SK-N-SH treated with all-trans-retinoic acid at 6 μM for 48 hours (cell line): ENCODE results near the gene POLR3A.
"Not testable (repeated sequence)": the region's sequence is repeated elsewhere in the genome, so short reads cannot be mapped to it uniquely, and the experiment has no call there.

Source experiments
- PPARA ChIP-seq: fragments of 250-450 bp; sonication (Bioruptor Pico); IDR thresholded peaks from 2 replicates; pipeline ENCODE4 v1.5.0; 2020; ENCODE audit warnings: mild to moderate bottlenecking, borderline replicate concordance
- ZFP30 ChIP-seq: fragments of 450-650 bp; formaldehyde crosslinking; IDR thresholded peaks from 2 replicates; pipeline ENCODE4 v1.5.0; 2022; ENCODE audit warnings: mild to moderate bottlenecking, moderate library complexity
- ZNF8 ChIP-seq: fragments of 450-650 bp; formaldehyde crosslinking; IDR thresholded peaks from 2 replicates; pipeline ENCODE4 v1.5.0; 2020; ENCODE audit warnings: mild to moderate bottlenecking, moderate library complexity
- TF ChIP-seq, protein P1 (sequence below): fragments of 250-450 bp; sonication (Bioruptor Pico); IDR thresholded peaks from 2 replicates; pipeline ENCODE4 v1.5.1; 2020; ENCODE audit warnings: low read depth, mild to moderate bottlenecking, moderate library complexity

DNA sequence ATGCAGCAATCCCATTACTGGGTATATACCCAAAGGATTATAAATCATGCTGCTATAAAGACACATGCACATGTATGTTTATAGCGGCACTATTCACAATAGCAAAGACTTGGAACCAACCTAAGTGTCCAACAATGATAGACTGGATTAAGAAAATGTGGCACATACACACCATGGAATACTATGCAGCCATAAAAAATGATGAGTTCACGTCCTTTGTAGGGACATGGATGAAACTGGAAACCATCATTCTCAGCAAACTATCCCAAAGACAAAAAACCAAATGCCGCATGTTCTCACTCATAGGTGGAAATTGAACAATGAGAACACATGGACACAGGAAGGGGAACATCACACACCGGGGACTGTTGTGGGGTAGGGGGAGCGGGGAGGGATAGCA lies 30.5 kb downstream of the POLR3A start:
- not testable (repeated sequence) for TF ChIP-seq PPARA (CRISPR knock-in tag); ZFP30; ZNF8 (CRISPR knock-in tag)
- TF ChIP-seq, protein P1, sequence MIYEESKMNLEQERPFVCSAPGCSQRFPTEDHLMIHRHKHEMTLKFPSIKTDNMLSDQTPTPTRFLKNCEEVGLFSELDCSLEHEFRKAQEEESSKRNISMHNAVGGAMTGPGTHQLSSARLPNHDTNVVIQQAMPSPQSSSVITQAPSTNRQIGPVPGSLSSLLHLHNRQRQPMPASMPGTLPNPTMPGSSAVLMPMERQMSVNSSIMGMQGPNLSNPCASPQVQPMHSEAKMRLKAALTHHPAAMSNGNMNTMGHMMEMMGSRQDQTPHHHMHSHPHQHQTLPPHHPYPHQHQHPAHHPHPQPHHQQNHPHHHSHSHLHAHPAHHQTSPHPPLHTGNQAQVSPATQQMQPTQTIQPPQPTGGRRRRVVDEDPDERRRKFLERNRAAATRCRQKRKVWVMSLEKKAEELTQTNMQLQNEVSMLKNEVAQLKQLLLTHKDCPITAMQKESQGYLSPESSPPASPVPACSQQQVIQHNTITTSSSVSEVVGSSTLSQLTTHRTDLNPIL (CRISPR knock-in tag) = not testable (repeated sequence)
